Measurements from ENCODE around the gene TTC13. TPM values are rescaled to one million over a fixed set of nuclear protein-coding genes. Genes with fewer than 3 reads are reported as not detected.

TTC13 gene
- total RNA-seq, 1 donor from 2014 or later, result 27.1 TPM

DNA sequence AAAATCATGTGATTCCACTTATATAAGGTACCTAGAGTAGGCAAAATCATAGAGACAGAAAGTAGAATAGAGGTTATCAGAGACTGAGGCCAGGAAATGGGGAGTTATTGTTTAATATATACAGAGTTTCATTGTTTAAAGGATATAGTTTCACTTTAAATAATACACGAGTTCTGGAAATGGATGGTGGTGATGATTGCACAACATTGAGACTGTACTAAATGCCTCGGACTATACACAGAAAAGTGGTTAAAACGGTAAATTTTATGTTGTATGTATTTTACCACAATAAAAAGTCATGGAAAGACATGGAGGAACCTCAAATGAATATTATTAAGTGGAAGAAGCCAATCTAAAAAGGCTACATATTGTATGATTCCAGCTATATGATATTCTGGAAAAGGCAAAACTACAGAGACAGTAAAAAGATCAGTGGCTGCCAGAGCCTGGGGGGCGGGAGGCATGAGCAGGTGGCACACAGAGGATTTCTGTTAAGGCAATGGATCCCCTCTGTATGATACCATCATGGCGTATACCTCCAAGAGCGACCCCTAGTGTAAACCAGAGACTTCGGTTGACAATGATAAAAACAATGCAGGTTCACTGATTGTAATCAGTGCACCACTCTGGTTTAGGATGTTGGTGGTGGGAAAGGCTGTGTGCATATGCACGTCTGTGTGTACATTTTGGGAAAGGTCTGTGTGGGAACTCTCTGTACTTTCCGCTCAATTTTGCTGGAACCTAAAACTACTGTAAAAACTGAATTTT lies 117.9 kb downstream of the TTC13 start:
- Mint-ChIP-seq H3K36me3 (ENCODE audit: low read depth) (peaks cover 46% of the 10 kb centered on the region), H3K4me1 (ENCODE audit: low read depth) (peaks cover 99% of the 10 kb centered on the region), H3K4me3 (ENCODE audit: unreplicated experiment) (peak overlapping the region; percentile 0), H3K27ac (ENCODE audit: unreplicated experiment) (peak overlapping the region; percentile 73), H3K27me3 (ENCODE audit: low read depth) (no peaks in the 10 kb centered on the region), H3K9me3 (ENCODE audit: low read depth) (no peaks in the 10 kb centered on the region)
- DNase-seq (ENCODE audit: low spot score), result no peak
- TF ChIP-seq, protein P1, sequence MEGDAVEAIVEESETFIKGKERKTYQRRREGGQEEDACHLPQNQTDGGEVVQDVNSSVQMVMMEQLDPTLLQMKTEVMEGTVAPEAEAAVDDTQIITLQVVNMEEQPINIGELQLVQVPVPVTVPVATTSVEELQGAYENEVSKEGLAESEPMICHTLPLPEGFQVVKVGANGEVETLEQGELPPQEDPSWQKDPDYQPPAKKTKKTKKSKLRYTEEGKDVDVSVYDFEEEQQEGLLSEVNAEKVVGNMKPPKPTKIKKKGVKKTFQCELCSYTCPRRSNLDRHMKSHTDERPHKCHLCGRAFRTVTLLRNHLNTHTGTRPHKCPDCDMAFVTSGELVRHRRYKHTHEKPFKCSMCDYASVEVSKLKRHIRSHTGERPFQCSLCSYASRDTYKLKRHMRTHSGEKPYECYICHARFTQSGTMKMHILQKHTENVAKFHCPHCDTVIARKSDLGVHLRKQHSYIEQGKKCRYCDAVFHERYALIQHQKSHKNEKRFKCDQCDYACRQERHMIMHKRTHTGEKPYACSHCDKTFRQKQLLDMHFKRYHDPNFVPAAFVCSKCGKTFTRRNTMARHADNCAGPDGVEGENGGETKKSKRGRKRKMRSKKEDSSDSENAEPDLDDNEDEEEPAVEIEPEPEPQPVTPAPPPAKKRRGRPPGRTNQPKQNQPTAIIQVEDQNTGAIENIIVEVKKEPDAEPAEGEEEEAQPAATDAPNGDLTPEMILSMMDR (IDR thresholded peaks at IDR 0.05), result no peak

DNA sequence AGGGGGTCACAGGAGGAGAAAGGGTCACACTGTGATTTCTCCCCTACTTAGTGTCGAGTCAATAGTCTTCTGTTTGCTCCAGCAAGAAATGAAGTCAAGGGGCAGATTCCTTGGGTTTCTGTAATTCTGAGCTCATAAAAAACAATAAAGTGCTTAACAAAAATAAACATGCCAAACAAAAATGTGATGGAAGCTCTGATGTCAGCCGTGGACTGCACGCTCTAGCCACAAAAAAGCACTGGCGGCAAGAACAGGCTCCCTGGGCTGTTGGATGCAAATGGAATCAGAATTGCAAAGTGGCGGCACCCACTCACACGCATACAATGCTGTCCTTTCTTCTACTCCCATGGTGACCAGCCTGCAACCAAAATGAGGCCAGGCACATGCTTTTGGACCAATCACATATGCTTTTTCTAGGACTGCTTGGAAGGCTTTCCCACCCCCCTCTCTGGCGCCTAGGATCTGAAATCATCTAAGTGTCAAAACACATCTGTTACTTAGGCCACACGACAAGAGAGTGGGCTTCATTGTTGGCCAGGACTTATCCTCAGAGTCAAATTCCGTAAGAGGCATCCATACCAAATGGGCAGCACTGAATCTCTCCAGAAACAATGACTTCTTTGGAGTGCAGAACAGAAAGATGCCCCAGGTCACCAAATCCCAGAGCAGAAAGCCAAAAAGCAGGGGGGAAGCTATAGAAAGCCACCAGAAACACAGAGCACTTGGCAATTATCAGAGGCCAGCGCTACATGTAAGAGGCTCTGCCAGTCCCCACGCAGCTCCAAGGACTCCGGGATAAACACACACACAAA lies 119.5 kb downstream of the TTC13 start:
- Mint-ChIP-seq H3K9me3 (ENCODE audit: low read depth) (no peaks in the 10 kb centered on the region), H3K27ac (ENCODE audit: unreplicated experiment) (peak overlapping the region; percentile 97), H3K4me1 (ENCODE audit: low read depth) (peaks cover 99% of the 10 kb centered on the region), H3K27me3 (ENCODE audit: low read depth) (no peaks in the 10 kb centered on the region), H3K4me3 (ENCODE audit: unreplicated experiment) (peak overlapping the region; percentile 50), H3K36me3 (ENCODE audit: low read depth) (peaks cover 46% of the 10 kb centered on the region)
- TF ChIP-seq, protein P1 (IDR thresholded peaks at IDR 0.05), result no peak
- DNase-seq (ENCODE audit: low spot score), result no peak

DNA sequence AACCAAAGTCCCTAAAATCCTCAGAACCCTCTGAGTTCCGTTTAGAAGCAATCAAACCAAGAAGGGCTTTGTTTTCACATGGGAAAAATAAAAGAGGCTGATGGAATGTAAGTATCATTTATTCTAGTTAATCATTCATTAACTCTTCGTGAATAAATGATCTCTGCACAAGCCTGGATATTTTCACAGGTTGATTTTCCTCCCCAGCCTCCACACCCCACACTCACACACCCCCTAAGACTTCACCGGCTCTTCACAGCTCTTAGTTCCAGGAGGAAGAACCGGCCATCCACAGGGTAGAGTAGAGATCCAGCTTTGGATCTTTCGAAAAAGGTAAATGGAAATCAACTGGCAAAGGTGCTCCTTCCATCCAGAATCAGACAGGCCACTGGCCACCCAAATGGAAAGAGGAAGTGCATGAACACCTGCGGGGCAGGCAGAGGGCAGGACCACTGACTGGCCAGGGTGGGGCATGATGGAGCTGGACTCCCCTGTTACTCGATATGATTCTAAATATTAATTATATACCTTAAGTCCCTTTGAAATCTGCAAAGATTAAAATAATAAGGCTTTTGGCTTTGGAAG lies 120.3 kb downstream of the TTC13 start:
- TF ChIP-seq, protein P1 (IDR thresholded peaks at IDR 0.05), result no peak
- no peaks in the 10 kb centered on the region for H3K27me3 Mint-ChIP-seq (ENCODE audit: low read depth)
- DNase-seq (ENCODE audit: low spot score), result no peak
- peaks cover 2% of the 10 kb centered on the region for H3K9me3 Mint-ChIP-seq (ENCODE audit: low read depth)
- H3K27ac Mint-ChIP-seq (ENCODE audit: unreplicated experiment), result peak overlapping the region; percentile 97
- peaks cover 52% of the 10 kb centered on the region for H3K36me3 Mint-ChIP-seq (ENCODE audit: low read depth)
- H3K4me1 Mint-ChIP-seq (ENCODE audit: low read depth), result peaks cover 100% of the 10 kb centered on the region
- H3K4me3 Mint-ChIP-seq (ENCODE audit: unreplicated experiment), result peak overlapping the region; percentile 47

DNA sequence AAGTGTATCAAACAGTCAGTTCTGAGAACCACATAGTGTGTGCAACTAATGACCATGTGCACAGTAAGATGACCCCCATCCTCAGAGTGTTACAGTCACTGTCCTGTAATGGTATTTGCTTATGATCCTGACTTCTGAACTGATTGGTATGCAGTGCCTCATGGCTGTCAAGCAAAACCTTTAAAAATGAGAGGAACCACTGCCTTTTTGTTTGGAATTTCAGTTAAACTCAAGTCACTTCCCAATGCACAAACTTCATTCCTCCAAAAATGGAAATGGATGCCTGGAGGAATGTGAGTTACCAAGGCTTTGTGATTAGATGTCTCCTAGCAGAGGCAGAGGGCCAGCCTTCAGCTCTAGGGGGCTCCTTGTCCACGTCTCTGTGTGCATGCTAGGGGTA lies 120.8 kb downstream of the TTC13 start:
- peaks cover 100% of the 10 kb centered on the region for H3K4me1 Mint-ChIP-seq (ENCODE audit: low read depth)
- no peaks in the 10 kb centered on the region for H3K27me3 Mint-ChIP-seq (ENCODE audit: low read depth)
- DNase-seq (ENCODE audit: low spot score), result no peak
- peaks cover 57% of the 10 kb centered on the region for H3K36me3 Mint-ChIP-seq (ENCODE audit: low read depth)
- TF ChIP-seq, protein P1 (IDR thresholded peaks at IDR 0.05), result peak; percentile 22
- H3K4me3 Mint-ChIP-seq (ENCODE audit: unreplicated experiment), result no peak overlapping the region
- H3K9me3 Mint-ChIP-seq (ENCODE audit: low read depth), result peaks cover 2% of the 10 kb centered on the region
- peak overlapping the region; percentile 97 for H3K27ac Mint-ChIP-seq (ENCODE audit: unreplicated experiment)

DNA sequence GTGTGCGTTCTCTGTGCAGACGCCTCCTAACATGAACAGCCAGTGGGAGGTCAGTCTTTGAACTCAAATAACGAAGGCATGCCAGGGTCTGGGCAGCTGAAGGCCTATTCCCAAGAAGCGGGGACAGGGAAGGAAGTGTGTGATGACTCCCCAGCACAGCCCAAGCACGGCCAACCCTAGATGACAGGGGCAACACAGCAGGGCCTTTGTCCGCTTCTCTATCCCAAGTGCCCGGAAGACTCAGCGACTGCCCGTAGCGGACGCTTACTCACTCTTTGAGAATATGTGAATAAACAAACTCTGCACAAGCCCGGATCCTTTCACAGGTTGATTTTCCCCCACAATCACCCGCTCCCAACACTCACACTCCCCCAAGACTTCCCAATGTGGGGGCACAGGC lies 121.6 kb downstream of the TTC13 start:
- Mint-ChIP-seq H3K9me3 (ENCODE audit: low read depth) (peaks cover 2% of the 10 kb centered on the region), H3K4me3 (ENCODE audit: unreplicated experiment) (peak overlapping the region; percentile 60), H3K27me3 (ENCODE audit: low read depth) (no peaks in the 10 kb centered on the region), H3K4me1 (ENCODE audit: low read depth) (peaks cover 100% of the 10 kb centered on the region), H3K36me3 (ENCODE audit: low read depth) (peaks cover 58% of the 10 kb centered on the region), H3K27ac (ENCODE audit: unreplicated experiment) (peak overlapping the region; percentile 97)
- DNase-seq (ENCODE audit: low spot score), result no peak
- TF ChIP-seq, protein P1 (IDR thresholded peaks at IDR 0.05), result no peak

All from chondrocyte (in vitro differentiated cells).